Bronchial epithelial cell (primary cell): ENCODE data around the gene NR1I2. TPM values are rescaled to one million over a fixed set of nuclear protein-coding genes. Genes with fewer than 3 reads are reported as not detected.

Experiments used
- DNase-seq: peaks from one replicate; pipeline ENCODE4 v3.0.0-alpha.2; 2010; ENCODE audit warnings: low read depth
- FAIRE-seq: peaks from 2 replicates; lab custom pipeline; 2011; peaks lifted over from hg19 to GRCh38; lab: Jason Lieb, UNC
- H3K27me3 ChIP-seq: 2 replicates; pipeline ENCODE4 v1.5.1; 2011; ENCODE audit warnings: low read length; ENCODE audit not compliant: control insufficient read depth, insufficient read depth
- H3K36me3 ChIP-seq: 2 replicates; pipeline ENCODE4 v1.5.1; 2011; ENCODE audit warnings: low read length; ENCODE audit not compliant: control insufficient read depth, insufficient read depth
- H3K4me3 ChIP-seq: 2 replicates; pipeline ENCODE4 v1.5.1; 2011; ENCODE audit warnings: mild to moderate bottlenecking, low read depth, low read length, control low read depth
- total RNA-seq: library from RNA; depleted of rRNA; stranded (reverse); fragments of >200 nt; gene quantifications from 2 replicates; pipeline ENCODE4 v1.2.1, GENCODE V29; 2014
- TF ChIP-seq, protein P1 (sequence below): IDR thresholded peaks from 2 replicates; pipeline ENCODE4 v1.5.1; 2011; ENCODE audit warnings: mild to moderate bottlenecking, moderate library complexity, low read length, control low read depth, inconsistent platforms; ENCODE audit not compliant: insufficient read depth, severe bottlenecking

NR1I2 gene
- total RNA-seq, 1 donor from 2014 or later = not detected

DNA sequence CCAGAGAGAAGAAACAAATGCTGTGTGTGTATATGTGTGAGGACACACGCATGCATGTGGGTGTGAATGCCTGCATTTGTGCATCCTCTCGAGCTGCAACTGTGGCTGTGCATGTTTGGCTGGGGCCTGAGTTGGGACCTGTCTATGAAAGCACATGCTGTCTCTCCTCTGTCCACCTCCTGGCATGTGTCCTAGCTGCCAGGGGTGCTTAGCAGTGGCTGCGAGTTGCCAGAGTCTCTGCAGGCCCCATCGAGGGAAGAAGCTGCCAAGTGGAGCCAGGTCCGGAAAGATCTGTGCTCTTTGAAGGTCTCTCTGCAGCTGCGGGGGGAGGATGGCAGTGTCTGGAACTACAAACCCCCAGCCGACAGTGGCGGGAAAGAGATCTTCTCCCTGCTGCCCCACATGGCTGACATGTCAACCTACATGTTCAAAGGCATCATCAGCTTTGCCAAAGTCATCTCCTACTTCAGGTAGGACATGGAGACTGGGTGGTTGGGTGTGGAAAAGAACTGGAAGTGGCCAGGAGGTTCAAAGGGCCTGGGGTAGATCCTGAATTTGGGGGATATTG is 30.7 kb downstream of the NR1I2 start:
- TF ChIP-seq, protein P1, sequence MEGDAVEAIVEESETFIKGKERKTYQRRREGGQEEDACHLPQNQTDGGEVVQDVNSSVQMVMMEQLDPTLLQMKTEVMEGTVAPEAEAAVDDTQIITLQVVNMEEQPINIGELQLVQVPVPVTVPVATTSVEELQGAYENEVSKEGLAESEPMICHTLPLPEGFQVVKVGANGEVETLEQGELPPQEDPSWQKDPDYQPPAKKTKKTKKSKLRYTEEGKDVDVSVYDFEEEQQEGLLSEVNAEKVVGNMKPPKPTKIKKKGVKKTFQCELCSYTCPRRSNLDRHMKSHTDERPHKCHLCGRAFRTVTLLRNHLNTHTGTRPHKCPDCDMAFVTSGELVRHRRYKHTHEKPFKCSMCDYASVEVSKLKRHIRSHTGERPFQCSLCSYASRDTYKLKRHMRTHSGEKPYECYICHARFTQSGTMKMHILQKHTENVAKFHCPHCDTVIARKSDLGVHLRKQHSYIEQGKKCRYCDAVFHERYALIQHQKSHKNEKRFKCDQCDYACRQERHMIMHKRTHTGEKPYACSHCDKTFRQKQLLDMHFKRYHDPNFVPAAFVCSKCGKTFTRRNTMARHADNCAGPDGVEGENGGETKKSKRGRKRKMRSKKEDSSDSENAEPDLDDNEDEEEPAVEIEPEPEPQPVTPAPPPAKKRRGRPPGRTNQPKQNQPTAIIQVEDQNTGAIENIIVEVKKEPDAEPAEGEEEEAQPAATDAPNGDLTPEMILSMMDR = no peak
- DNase-seq (no peak), FAIRE-seq (no peak)
- no peaks in the 10 kb centered on the region for H3K36me3 ChIP-seq
- no peak overlapping the region for H3K4me3 ChIP-seq
- H3K27me3 ChIP-seq = no peaks in the 10 kb centered on the region

DNA sequence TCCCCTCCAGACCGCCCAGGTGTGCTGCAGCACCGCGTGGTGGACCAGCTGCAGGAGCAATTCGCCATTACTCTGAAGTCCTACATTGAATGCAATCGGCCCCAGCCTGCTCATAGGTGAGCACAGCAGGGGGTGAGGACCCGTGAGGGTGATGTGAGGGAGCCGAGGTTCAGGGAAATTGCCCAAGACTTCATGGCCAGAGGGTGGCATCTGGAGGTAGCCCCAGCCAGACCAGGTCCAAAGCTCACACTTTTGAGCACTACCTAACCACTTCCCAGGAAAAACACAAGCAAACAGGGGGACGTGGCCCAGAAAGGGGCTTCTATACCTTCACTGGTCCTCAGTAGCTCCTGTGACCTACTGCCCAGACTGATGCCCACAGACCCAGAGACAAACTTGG is 33.8 kb downstream of the NR1I2 start:
- TF ChIP-seq, protein P1 = no peak
- H3K36me3 ChIP-seq = no peaks in the 10 kb centered on the region
- FAIRE-seq = no peak

DNA sequence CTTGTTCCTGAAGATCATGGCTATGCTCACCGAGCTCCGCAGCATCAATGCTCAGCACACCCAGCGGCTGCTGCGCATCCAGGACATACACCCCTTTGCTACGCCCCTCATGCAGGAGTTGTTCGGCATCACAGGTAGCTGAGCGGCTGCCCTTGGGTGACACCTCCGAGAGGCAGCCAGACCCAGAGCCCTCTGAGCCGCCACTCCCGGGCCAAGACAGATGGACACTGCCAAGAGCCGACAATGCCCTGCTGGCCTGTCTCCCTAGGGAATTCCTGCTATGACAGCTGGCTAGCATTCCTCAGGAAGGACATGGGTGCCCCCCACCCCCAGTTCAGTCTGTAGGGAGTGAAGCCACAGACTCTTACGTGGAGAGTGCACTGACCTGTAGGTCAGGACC is 35.2 kb downstream of the NR1I2 start:
- no peak overlapping the region for H3K4me3 ChIP-seq
- FAIRE-seq (no peak), DNase-seq (no peak)
- H3K27me3 ChIP-seq = no peaks in the 10 kb centered on the region
- TF ChIP-seq, protein P1 = no peak
- H3K36me3 ChIP-seq = no peaks in the 10 kb centered on the region

More for the DNA sequence above, 33.8 kb downstream of the NR1I2 start:
- no peak for DNase-seq
- H3K27me3 ChIP-seq = no peaks in the 10 kb centered on the region
- H3K4me3 ChIP-seq = no peak overlapping the region

DNA sequence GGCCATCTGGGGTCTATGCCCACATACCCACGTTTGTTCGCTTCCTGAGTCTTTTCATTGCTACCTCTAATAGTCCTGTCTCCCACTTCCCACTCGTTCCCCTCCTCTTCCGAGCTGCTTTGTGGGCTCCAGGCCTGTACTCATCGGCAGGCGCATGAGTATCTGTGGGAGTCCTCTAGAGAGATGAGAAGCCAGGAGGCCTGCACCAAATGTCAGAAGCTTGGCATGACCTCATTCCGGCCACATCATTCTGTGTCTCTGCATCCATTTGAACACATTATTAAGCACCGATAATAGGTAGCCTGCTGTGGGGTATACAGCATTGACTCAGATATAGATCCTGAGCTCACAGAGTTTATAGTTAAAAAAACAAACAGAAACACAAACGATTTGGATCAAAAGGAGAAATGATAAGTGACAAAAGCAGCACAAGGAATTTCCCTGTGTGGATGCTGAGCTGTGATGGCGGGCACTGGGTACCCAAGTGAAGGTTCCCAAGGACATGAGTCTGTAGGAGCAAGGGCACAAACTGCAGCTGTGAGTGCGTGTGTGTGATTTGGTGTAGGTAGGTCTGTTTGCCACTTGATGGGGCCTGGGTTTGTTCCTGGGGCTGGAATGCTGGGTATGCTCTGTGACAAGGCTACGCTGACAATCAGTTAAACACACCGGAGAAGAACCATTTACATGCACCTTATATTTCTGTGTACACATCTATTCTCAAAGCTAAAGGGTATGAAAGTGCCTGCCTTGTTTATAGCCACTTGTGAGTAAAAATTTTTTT is 35.9 kb downstream of the NR1I2 start:
- no peaks in the 10 kb centered on the region for H3K27me3 ChIP-seq
- no peak for FAIRE-seq
- no peaks in the 10 kb centered on the region for H3K36me3 ChIP-seq
- DNase-seq = no peak
- TF ChIP-seq, protein P1 = no peak
- no peak overlapping the region for H3K4me3 ChIP-seq

DNA sequence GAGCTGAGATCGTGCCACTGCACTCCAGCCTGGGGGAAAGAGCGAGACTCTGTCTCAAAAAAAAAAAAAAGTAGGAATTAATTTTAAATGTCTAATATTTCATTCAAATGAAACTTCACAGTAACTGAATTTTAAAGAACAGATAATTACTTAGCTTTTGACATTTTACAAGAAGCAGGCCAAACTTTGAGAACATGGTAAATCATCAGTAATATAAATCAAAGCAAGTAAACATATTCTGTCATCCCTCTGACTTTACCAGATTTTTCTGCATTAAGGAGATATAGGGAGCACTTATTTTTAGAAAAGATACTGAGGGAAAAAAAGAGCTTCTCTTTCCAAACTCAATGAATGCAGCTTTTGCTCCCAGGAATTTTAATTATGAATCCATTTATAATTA is 37.0 kb downstream of the NR1I2 start:
- FAIRE-seq = no peak
- Histone ChIP-seq H3K36me3 (no peaks in the 10 kb centered on the region), H3K27me3 (no peaks in the 10 kb centered on the region), H3K4me3 (no peak overlapping the region)
- TF ChIP-seq, protein P1 = no peak
- no peak for DNase-seq
